Epithelial cell of proximal tubule (primary cell): ENCODE data around the gene TNPO2. TPM values are rescaled to one million over a fixed set of nuclear protein-coding genes. Genes with fewer than 3 reads are reported as not detected.
"Not testable (repeated sequence)": the region's sequence is repeated elsewhere in the genome, so short reads cannot be mapped to it uniquely, and the experiment has no call there.

Source experiments
- DNase-seq: peaks from one replicate; pipeline ENCODE4 v3.0.0-alpha.2; 2011; ENCODE audit warnings: low read depth
- H3K4me3 ChIP-seq: 2 replicates; pipeline ENCODE4 v1.5.1; 2011; ENCODE audit warnings: low read depth, mild to moderate bottlenecking, low read length
- CTCF ChIP-seq: conservative IDR thresholded peaks from 2 replicates; pipeline ENCODE4 v1.5.1; 2012; ENCODE audit warnings: low read depth, mild to moderate bottlenecking, low read length
- total RNA-seq: library from RNA; depleted of rRNA; stranded (reverse); fragments of >200 nt; gene quantifications from 2 replicates; pipeline ENCODE4 v1.2.3, GENCODE V29; 2015

The TNPO2 gene
- total RNA-seq, 1 donor from 2014 or later = 21.9 TPM

DNA sequence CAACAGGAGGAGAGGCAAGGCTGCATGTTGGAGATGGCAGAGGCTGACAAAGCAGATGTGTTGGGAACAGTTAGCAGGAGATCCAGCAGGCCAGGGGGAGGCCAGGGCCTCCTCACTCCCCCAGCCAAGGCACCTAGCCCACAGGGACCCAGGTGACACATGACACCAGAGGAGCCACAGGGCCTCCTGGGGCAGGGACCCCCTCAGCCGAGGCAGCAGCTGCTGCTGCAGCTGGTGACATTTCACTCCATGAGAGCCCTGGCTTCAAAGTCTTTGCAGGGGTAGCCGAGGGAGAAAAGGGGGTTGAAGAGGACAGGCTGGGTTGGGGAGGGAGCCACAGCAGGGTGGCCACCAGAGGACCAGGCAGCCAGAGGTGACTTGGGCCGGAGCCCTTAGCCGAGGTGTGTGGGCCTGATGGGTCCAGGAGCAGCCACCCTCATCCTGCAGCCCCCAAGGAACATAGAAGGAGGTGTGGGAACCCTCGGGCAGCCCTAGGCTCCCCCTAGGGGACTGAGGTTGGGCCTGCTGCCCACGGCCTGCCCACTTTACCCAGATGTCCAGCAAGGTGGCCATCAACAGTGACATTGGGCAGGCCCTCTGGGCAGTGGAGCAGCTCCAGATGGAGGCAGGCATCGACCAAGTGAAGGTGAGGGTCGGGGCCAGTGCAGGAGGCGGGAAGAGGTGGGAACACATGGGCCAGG is 36.1 kb downstream of the TNPO2 start, which contains the start of gene GNG14:
Gene GNG14, plus strand, starts transcription at position 503 of the 701 bp plus-strand sequence. Its CDS starts 51 bp downstream, at position 554.
- H3K4me3 ChIP-seq = no peak within 1 kb of the TSS
- DNase-seq = no peak
- no peak for TF ChIP-seq CTCF

- no peak overlapping the region for H3K4me3 ChIP-seq
- no peak for DNase-seq
- TF ChIP-seq CTCF = no peak
Measured at GRCh38 chr19:12685831-12686230, 37.9 kb downstream of the TNPO2 start.

DNA sequence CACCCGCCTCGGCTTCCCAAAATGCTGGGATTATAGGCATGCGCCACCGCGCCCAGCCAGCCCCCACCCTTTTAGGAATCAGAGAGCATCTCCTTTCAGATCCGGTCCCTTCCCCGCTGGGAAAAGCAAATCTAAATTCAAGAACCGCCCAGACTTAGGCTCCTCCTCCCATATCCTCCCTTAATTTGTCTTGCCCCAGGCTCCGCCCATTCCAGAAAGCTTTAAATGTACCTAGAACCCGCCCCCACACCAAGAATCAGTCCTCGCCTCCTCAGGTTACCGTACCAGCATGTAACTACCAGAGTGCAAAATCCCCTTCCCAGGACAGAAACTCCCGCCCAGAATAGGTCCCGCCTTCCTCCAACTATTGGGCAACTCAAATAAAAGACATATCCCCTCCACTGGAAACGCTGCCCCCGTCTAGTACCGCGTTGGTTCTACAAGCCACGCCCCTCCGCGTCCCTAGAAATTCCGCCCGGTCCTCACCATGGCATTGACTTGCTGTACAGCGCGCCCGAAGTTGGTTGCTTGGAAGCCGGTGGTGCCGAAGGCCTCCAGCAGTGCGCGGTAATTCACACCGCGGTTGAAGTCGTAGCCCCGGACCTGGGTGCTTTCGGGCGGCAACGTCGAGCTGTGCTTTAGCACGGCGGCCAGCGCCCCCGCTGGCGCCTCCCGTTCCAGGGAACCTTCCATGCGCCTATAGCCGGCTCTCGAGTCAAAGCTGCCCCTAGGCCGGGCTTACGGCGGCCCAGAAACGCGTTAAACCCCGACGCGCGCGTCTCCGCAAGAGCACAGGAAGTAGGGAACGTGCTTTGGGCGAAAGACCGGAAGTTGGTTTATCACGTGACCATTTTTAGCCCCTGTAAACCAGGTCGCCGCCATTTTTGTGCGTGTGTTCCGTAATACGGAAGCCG is 42.4 kb downstream of the TNPO2 start, which contains the start of gene DHPS:
Gene DHPS, minus strand, starts transcription at position 807 of the 914 bp plus-strand sequence. Its CDS starts 114 bp downstream, at position 693.
- TF ChIP-seq CTCF = no peak
- peak within 1 kb of the TSS; percentile 98 for H3K4me3 ChIP-seq
- peak; percentile 90 for DNase-seq

DNA sequence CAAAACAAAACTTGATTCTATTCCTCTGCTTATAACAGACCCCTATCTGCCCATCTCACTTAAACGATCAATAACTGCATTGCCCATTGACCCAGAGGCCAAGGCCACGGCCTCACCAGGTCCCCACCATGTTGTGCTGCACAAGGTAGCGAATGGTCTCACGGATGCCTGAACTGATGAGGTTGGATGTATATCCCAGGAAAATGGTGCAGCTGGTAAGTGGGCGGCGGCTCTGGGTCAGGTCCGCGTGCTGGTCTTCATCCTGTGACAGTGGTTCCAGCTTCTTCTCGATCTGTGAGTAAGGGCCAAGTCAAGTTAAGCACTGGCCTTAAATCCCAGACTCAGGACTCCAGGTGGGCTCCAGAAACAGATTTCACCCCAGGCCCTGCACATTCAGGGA is 43.7 kb downstream of the TNPO2 start:
- no peak for DNase-seq
- TF ChIP-seq CTCF = no peak
- no peak overlapping the region for H3K4me3 ChIP-seq

- not testable (repeated sequence) for DNase-seq, H3K4me3 ChIP-seq
Measured at GRCh38 chr19:12678039-12678438, 45.7 kb downstream of the TNPO2 start.

DNA sequence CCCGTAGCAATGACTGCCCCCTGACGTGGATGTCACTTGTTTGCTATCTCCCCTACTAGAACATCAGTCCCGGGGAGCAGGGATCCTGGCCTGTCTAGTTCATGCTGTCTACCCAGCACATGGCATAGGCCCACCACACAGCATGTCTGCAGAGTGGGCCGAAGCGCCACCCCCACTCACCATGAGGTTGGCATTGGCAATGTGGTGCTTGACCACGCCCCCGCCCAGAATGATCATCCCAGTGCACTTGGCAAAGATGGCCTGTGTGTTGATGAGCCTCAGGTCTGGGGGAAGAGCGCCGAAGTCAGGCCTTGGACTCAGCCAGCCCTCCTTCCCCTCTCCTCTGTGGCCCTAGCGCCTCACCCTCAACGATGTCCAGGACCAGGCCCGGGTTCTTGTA is 46.8 kb downstream of the TNPO2 start:
- TF ChIP-seq CTCF = no peak
- DNase-seq = no peak
- H3K4me3 ChIP-seq = no peak overlapping the region

GRCh38 chr19:12676384-12676792 is 47.3 kb downstream of the TNPO2 start:
- H3K4me3 ChIP-seq = no peak overlapping the region
- TF ChIP-seq CTCF = peak; percentile 93
- no peak for DNase-seq
